NCI-H226 (cell line): ENCODE data around the gene LRRC63.

Experiments
- DNase-seq: peaks from one replicate; pipeline ENCODE4 v3.0.0-alpha.2; 2015

LRRC63 gene

DNA sequence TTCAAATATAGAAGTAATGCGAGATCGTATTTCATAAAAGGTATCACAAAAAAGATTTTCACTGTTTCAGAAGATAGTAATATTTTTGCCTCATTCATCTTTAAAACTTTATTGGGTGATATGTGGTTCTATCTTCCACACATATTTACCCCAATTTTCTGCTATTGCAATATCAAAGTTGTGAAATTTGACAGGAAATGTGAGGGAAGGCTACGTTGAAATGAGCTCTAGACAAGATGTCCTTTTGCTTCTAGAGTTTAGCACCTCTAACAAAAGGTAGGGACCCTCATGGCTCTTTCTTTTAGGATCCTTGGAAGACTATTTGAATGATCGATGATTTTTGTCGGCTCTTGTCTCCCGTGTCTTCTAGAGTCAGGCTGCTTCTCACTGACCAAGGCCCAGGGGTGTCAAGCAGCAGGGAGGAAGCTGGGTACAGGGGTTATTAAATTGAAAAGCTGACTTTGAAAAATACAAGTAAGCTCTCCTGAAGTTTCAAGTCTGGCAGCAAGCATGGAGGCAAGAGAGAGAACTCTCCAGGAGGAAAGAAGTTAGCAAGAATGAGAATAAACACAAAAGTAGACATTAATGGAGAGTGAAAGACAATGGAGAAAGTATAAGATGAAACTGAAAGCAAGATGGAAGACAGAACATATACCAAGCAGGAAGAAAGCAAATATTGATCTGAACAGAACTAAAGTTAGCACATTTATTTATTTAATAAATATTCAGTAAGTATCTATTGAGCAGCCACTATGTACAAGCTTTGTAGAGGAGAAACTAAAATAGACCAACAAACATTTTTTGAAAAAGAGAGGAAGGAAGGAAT, 101.9 kb downstream of the LRRC63 start:
- no peak for DNase-seq

DNA sequence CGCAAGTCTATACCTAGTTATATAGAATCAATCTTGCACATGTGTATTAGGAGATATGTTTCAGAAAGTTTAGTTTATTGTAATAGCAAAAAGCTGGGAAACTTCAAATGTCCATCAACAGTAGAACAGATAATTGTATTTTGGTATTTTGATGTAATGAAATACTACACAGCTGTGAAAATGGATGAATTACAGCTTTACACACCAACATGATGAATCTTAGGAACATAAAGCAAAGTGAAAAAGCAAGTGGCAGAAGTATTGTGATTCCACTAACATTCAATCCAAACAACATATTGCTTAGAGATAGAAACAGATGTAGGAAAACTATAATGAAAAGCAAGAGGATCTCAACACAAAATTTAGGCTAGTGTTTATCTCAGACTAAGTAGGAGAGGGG, 102.9 kb downstream of the LRRC63 start:
- no peak for DNase-seq

DNA sequence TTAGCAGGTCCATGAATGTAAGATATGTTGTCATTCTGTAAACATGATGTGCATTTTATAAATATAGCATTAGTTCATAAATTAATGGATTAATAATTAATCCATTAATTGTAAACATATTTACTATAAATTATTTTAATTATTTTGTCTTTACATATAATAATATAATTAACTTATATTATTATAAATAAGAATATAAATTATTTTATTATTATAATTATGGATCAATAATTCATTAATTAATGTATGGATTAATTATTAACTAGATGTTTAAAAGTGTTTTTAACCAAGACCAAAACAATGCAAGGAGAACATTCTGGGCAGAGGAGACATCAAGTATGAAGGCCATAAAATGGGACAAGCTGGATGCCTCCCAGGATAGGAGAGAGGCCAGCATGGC, 103.3 kb downstream of the LRRC63 start:
- DNase-seq, result no peak

DNA sequence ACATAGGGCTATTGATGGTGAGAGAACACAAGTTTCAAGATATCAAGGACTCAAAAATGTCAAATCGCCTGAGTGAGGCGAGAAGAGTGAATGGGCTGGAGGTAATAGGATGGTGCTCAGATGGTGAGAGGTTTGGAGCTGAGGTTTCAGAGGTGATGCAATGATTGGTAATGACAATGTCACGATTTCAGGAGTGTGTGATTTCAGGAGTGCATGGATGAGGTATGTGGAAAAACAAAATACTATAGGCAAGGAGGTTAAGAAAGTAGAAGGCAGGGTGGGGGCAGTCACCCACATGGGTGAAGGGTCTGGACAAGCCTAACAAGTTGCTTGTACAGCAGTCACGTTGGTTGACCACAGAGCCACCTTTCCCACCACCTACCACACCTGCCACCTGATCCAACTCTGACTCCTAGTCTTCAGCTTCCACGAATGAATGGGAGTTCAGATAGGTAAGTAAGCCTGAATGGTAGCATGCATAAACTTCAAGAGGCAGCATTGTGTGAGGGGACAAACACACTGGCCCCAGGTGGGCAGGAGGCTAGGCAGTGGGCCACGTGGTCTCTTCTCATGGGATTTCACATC, 103.9 kb downstream of the LRRC63 start:
- no peak for DNase-seq

DNA sequence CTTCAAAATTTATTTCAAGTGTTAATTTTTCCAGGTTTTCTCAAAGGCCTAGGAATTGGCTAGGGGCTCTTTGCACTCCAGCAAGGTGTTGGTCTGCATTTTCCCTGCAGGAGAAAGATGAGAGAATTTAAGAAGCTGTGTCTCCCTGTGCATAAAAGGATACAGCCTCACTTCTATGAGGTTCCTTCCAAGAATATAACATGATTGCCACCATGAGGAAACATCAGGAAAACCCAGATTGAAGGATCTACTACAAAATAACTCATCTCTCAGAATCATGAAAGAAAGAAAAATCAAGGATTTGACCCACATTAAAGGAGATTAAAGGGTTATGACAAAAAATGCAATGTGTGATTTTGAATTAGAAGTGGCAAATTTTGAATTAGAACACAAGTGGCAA, 105.4 kb downstream of the LRRC63 start:
- DNase-seq, result no peak

DNA sequence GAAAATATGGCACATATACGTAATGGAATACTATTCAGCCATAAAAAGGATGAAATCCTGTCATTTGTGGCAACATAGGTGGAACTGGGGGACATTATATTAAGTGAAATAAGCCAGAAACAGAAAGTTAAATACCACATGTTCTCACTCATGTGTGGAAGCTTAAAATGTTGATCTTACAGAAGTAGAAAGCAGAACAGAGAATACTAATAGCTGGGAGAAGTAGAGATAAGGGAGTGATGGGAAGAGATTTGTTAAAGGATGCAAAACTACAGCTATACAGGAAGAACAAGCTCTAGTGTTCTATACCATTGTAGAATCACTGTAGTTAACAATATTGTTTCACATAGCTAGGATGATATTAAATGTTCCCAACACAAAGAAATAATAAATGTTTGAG, 107.3 kb downstream of the LRRC63 start:
- DNase-seq, result no peak

DNA sequence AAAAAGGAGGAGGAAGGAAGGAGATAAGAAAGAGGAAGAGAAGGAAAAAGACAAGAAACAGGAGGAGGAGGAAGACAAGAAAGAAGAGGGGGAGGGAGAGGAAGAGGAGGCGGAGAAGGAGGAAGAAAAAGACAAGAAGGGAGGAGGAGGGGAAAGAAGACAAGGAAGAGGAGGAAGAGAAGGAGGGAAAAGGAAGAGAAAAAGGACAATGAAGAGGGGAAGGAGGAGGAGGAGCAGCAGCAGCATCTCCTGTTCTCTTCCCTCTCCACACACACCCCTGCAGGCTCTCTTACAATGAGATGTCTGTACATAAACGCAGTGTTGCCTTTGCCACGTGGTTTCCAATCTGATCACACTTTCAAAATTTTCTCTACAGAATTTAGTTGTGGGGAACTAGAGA, 108.7 kb downstream of the LRRC63 start:
- DNase-seq, result no peak

DNA sequence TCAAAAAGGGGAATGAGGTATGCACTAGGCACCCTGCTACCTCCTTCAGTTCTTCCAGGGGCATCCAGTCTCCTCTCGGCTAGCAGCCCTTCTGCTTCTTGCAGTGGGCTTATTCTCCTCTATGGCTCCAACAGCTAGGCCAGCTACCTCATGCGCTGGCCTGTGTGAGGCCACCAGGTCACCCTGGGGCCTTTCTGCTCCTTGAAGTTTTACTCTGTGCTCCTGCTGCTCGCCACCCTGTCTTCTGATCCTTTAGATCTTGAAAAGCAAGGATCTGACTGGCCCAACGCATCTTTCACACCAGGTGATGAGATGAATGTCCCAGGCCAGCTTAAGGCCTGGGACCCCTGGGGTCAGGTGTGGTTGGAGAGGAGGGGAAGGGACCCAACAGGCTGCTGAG, 109.1 kb downstream of the LRRC63 start:
- DNase-seq, result no peak

DNA sequence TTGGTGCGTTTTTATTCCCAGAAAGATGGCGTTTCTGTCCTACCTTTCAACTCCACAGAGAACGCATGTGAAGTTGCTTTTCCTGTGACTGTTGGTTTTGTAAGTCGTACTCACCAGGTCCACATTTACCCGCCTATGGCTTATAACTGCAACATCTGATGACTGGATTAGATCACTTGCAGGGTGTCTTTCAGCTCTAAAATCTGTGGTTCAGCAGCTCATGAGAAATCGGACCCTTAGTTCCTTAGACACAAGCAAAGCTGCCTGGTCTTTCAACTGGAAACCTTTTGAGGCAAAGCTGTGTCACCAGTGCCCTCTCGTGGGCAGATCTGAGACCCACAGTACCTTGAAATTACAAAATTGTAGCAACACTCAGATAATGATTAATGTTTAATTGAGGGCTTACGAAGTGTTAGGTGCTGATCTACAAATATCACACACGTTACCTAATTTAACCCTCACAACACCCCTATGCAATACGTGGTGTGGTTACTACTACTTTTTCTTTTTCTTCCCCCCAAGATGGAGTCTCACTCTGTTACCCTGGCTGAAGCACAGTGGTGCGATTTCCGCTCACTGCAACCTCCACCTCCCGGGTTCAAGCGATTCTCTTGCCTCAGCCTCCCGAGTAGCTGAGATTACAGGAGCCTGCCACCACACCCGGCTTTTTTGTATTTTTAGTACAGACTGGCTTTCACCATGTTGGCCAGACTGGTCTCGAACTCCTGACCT, 109.9 kb downstream of the LRRC63 start:
- peak; percentile 41 for DNase-seq

DNA sequence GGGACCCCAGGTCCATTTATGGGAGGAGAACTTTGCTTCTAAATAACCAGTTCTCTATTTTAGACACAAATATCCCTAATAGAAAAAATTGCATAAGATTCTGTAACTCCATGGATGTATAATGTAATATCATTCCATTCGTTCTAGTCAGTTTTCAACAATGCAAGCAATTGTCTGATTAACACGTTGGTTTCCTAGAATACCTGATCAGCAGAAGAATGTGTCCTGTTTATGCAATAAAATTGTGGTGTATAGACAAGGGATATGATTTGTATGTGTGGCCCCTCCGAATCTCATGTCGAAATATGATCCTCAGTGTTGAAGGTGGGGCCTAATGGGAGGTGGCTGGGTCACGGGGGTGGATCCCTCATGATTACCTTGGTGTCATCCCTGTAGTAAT, 113.2 kb downstream of the LRRC63 start:
- peak; percentile 35 for DNase-seq
